GM18511 (cell line): ENCODE measurements around the gene PRDM2.

Experiments
- ATAC-seq: cut with Tn5 transposase; IDR thresholded peaks from one replicate; pipeline ENCODE4 v1.9.1; 2021; ENCODE audit warnings: mild to moderate bottlenecking, moderate library complexity; ENCODE audit not compliant: unreplicated experiment

The PRDM2 gene

DNA sequence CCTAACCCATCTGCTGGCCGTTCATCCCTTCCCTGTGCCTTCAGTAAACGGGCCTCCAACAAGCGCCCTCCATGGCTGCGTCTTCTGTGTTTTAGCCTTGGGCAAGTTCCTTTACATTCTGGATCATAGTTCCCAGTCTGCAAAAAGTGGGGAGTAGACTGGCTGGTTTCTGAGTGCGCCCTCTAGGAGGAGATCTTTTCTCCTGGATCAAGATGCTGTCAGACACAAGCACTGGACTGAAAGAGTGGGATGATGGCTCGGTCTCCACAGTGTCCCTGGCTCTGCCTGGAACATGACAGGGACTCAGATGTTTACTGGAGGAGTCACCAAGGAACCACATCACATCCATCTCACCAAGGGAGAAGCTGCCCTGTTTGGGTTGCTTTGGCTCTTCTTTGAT is 88.8 kb downstream of the PRDM2 start:
- no peak for ATAC-seq

DNA sequence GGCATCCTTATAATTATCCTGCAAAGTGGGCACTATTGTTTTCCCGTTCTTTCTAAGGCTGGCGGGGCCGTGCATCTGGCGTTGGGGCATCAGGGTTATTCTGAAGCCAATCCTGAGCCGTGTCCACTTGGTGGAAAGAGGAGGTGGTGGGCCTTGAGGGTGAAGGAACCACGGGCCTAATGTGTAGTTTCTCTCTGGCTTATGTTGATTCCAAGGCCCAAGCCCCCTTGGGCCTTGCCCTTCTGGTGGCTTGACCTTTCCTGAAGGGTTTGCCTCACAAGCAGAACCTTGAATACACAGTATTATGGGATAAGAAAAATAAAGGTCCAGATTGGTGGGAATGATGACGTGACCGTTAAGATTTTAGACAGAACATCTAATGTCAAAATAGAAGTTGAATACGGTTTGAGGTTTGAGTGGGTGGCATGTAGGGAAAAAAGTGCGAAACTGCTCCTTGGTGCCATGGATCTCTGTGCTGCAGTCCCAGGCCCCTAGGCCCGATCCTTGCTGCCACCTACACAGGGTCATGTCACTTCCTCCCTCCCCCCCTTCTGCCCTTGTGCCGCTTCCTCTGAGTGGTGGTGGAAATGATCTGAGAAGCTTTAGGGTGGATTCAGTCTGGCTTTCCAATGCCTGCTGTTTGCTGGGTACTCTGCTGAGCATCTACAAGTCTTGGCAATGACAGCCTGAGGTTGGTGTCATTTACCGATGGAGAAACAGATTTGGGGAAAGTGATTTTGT is 90.5 kb downstream of the PRDM2 start:
- ATAC-seq = no peak

DNA sequence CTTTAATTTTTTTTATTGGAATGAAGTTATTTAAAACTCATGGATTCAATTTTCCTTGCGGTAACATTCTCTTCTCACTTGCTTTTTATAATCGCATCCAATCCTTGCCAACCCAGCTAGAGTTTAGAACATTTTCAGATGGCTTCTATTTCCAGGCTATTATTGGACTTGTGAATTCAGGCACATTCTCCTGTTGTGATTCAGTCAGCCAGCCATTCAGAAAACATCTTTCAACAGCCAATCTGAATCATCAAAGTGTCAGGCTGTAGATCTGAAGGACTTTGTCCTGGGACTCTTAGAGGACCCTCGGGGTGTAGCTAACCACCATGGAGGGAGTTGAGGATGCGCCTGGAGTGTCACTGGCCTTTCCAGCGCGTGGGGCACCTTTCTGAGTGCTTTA is 92.4 kb downstream of the PRDM2 start:
- ATAC-seq = no peak

DNA sequence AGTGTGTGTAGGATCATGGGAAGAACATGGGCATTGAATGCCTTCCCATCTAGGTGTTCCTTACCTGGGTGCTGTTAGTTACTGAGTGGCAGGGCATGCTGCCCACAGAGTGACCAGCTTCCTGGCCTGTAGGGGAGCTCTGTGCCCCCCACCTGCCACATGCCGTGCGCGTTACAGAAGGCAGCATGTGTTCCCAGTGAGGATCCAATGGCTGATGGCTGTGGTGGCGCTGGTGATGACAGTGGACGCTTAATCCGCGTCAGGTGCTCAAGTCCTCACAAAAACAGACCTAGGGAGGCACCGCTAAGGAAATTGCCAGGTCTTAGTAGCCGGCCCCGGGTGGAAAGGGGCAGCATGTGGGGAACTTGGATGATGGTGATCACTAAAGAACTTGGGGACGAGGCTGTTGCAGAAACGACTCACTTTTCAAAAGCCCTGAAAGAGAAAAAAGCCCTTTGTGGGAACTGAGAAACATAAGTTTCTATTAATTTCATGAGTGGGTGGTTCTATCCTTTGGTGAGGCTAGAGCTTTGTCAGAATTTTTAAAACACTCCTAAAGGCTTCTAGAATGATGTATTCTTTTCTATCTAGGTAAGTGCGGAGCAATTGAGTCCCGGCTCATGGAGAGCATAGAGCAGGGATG is 93.2 kb downstream of the PRDM2 start:
- no peak for ATAC-seq

DNA sequence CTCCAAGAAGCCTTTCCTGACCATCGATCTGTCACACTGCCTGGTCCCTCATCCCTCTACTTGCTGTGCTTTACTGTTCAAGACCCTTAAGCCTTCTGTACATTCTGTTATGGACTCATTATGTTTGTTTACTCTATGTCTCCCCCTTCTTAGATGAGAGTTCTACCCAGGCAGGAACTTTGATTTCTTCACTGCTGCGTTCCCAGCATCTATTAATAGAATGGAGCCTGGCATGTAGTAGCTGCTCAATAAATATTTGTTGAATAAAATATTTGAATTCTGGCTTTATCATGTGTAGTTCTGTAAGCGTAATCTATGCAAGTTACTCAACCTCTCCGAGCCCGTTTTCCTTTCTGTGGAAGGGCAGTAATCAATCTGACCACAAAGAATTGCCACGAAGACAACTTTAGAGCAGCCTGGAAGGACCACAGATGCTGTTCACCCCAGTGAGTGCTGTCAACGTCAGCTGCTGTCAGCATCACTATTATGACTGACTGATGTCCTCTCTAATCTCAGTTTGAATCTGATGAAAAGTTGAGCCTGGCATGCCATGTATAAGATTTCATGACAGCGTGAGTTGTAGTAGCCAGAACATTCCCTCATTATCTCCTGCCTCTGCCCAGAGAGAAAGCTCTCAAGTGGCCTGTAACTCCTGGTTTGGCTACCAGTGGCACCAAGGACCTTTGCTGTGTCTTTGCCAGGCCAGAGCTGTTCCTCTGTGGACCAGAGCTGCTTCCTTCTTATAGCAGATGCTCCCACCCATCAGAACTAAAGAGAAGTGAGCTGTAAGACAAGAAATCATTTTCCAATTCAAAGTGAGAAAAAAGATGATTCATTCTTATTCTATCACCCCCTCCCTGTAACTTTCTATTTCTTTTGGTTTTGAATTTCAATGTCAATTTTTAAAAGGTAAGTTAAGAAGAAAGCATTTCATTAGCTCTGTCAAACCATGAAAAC is 94.5 kb downstream of the PRDM2 start:
- ATAC-seq = no peak

DNA sequence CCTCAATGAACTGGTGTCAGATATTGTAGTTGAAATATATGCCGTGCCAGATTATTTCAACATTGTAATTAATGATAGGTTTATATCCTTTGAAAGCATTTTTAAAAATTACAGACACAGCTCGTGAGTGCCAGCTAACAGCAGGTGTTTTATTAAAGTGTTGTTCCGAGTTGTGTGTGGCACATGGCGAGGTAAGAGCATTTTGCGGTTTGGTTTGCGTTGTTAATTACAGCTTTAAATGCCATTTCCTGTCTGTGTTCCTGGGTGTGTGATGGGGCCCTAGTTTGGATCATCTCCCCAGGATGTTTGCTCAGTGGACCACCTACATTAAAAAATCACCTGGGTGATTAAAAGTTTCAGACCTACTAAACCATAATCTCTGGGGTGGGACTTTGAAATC is 97.4 kb downstream of the PRDM2 start:
- ATAC-seq = no peak

DNA sequence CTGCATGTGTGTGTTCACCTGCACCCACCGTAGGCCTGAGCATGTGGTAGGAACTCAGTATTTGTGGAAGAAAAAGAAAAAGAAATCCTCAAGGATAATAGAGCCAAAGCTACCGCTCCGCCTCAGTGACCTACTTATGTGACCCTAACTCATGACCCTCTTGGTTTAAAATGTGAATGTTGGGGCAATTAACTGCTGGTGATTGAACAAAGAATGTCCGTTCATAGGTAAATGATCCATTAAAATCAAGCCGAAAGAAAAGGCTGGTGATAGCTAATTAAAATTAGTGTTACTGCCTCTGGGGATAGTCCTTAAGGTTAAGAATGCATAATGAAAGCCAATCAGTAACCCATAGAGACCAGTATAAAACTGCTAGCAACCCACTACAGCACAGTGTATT is 98.1 kb downstream of the PRDM2 start:
- no peak for ATAC-seq

DNA sequence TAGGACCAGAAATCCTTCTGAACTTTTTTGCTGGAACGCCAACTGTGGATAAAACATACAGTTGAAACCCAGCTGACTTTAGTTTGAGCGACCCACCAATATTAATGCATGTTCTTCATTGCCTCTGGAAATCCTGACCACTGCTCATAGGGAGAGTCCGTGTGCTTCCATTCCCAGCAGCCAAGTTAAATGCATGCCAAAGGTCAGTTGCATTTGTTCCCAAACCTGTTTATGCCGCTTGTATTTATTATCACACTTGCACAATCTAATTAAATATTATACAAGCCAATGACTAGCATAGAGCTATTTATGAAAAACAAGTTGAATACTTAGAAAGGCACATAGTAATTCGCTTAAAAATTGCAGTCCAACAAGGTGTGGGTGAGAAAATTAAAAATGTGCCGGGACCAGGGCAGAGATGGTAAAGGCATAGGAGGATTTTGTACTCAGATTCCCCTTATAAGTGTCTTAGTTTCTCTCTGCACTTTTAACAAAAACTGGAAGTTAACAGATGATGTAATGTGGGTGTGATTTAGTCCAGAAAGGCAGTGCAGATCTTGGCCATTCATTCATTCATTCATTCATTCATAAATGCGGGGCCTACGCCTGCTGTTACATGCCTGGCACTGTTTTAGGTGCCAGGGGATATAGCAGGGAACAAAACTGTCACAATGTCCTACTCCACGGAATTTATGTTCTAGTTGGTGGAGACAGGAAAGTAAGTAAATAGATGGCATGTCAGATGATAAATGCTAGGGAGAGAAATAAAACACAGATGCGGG is 99.7 kb downstream of the PRDM2 start:
- no peak for ATAC-seq

DNA sequence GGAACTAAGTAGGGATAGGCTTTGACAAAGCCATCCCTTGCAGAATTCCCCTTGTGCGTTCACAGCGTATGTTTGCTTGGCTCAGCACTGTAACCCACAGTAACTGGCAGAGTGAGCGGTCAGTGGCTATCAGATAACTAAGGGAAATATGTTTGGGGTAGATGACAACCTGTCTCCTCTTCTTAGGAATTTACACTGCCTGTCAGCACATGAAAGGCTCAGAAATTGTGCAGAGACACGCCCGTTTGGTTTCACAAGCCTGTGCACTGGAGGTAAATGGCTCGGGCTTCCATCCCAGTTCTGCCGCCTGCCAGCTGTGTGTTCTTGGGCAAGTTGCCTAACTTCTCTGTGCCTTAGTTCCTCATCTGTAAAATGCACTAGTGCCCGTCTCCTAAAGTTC is 101.2 kb downstream of the PRDM2 start:
- ATAC-seq = no peak

DNA sequence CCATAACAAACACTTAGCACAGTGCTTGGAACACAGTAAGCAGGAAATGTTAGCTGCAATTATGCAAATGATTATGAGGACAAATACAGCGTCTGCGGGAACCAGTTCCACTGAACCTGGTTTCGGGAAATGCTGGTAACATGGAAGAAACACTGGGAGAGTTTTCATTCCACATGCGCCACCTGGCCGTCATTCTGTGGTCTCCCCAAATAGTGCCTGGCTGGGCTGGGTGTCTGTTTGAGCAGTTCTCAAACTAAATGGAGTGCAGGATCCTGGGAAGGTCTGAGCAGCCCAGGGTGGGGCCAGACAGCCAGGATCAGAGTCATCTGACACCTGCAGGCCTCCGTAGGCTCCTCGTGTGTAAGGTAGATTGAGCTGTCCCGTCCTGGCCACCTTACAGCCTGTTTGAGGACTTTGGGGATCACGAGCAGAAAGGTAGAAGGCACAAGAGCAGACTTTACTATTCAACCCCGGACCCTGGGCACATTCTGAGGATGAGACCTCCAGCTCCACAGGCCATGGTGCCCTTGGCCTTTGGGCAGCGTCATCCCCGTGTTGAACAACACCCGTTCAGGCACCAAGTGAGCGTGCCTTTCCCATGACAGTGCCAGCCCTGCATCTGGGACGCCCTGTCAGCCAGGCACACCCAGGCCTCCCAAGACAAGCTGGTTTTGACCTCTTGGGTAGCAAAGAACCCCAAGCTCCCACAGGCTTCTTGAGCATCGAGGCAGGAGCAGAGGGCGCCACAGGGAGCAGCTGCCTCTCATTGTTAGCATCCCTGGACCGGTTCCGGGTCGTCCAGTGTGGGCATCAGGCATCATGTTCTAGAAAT is 101.9 kb downstream of the PRDM2 start:
- no peak for ATAC-seq

DNA sequence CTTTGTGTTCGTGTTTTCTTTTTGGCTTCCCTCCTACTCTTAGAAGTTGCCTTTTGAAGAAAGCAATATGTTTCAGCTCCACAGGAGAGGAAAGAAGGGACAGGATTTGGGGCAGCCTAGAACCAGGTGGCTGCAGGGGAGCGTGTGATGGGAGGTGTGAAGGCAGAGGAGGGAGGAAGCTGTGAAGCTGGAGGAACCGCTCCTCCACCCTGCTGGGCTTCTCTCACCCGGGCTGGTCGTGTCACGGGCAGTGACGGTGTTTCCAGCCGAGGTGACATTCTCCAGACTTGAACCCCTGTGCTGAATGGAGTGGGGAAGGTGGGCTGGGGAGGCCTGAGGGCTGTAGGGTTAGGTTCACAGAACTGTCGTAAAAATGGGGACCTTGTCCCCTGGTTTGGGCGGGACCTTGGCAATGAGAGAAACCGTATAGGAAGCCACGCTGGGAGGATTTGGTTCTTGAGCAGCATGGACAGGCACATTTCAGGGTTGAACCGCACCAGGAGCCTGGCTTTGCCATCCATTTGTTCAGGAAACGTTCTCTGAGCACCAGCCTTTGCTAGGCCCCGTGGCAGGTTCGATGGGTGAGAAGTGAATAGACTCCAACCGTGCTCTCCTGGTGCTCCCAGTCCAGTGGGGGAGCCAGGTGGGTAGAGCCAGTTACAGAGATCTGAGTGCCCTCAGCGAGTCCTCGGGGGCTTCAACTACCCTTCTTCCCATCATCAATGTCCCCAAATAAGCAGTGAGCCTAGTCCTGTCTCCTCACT is 103.0 kb downstream of the PRDM2 start:
- no peak for ATAC-seq

DNA sequence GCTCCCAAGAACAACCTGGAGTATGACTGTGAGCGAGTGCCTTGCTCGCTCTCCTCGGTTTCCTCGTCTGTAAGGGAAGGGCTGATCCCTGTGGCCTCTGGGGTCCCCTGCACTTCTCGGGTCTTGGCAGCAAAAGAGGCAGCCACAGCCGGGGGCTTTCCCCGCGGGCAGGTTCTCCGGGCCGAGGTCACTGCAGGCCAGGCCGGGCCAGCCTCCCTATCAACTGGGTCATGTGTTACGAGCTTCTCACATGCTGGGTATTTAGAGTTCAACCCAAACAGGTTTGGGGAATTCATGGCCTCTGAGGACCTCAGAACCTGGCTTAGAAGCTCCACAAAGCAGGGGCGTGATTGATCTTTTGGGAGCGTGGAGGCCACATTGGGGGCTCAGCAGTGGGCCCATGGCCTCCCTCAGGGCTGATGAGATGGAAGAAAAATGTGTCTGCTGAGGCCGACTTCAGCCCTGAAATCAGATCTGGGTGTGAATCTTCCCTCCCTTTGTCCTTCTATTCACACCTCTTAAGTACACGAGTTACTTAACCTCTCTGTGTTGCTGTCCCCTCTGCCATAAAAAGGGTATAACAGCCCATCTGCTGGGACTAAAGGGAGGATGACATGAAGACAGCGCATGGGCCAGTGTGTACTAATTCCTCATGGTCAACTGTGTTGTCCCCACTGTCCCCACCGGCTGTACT is 103.7 kb downstream of the PRDM2 start:
- no peak for ATAC-seq

DNA sequence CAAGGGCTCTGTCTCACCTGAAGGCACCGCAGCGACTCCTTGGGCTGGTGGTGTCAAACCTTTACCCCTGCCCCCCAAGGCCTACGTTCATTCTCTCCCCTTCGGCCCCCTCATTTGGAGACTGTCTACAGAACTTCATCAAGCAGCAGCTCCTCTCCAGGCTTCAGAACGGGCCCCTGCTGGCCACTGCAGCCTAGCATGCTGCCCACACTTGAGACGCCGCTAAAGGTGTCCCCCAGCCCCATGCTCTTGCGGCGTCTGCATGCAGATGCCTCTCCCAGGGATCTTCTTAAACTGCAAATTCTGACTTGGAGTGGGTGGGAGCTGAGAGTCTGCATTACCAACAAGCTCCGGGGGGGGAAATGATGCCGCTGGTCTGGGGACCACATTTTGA is 104.2 kb downstream of the PRDM2 start:
- ATAC-seq = no peak

DNA sequence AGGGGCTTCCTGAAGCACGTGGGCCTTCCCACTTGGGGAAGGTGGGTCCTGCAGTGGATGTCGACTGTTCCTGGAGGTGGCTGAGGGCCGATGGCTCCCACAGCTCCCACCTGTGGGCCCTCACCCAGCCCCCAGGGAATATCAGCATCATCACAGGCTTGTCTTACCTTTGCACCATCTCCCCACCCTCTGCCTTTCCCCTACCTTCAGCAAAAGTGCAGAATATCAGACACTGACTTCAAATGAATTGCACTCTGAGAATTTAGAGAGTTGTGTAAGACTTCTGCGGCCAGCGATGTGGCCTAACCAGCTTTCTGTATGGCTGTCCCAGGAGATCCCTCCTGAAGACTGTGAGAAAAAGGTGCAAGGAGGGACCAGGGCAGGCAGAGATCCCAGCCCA is 105.4 kb downstream of the PRDM2 start:
- ATAC-seq = no peak

DNA sequence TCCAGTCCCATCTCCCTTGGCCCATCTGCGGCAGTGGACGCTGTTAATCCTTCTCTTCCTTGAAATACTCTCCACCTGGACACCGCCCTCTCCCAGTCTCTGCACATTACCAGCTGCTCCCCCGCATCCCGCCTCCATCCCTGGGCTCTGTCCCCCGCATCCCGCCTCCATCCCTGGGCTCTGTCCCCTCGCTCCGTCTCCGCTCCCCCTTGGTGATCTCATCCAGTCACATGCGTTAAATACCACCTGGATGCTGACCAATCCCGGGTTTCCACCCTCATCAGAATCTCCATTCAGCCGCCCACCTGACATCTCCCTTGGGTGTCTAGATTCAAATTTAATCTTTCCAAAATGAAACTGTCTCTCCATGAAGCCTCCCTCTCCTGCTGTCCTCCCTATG is 106.1 kb downstream of the PRDM2 start:
- no peak for ATAC-seq

DNA sequence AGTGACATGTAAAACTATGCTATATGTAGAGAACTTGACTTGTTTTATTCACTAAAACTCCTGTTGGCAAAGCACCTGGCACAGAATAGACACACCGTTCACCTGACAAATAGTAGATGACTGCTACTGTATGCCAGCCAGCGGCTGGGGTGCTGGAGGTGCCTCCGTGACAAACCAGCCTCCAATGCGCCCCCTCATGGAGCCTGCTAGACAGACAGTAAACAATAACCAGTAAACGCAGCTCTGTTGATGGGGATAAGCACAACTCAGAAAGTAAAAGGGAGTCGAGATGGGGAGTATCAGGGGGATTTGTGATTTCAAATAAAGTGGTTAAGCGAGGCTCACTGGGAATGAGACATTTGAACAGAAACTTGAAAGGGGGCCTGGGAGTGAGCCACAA is 107.2 kb downstream of the PRDM2 start:
- ATAC-seq = no peak

DNA sequence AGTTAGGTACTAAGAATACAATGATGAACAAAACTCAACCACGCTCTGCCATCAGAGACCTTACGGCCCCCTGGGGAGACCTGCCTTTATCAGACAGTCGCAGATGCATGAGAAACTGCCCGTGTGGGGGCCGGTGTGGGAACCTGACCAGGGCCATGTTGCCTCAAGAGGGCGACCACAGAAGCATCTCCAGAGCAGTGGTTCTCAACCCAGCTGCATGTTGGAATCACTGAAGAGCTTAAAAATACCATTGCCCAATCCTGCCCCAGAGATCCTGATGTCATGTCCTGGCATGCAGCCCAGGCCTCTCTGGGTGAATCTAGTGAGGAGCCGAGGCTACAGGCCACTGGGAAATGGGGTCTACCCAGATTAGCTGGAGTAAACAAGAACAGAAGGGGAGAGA is 108.7 kb downstream of the PRDM2 start:
- no peak for ATAC-seq

DNA sequence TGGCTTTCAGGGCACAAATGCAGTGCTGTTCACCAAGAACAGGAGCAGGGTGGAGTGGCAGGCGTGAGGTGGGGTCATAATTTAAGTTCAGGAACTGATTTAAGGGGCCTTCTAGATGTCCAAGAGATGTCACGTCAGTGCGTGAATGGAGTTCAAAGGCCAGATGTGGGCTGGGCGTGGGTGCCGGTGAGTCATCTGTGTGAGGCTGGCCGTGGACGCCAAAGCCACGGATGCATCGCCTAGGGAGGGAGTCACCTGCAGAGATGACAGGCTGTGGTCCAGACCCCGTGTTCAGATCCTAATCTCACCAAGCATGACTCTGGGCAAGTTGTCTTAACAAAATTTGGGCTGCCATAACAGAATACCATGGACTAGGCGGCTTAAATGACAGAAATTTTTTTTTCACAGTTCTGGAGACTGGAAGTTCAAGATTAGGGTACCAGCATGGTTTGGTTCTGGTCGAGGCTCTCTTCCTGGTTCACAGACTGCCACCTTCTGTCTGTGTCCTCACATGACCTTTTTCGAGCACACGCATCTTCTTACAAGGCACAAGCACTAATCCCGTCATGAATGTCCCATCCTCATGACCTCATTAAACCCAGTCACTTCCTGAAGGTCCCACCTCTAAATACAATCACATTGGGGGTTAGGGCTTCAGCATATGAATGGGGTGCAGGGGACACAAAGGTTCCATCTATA is 109.6 kb downstream of the PRDM2 start:
- no peak for ATAC-seq
